DOHH2 (cell line): ENCODE results near the gene GPX5.

Source experiments
- EZH2phosphoT487 ChIP-seq: fragments of 200-600 bp; sonication (generic); IDR thresholded peaks from 2 replicates; pipeline ENCODE4 v1.6.1; 2017; ENCODE audit warnings: borderline replicate concordance, mild to moderate bottlenecking, antibody characterized with exemption, low read length, moderate library complexity, mixed read lengths
- TF ChIP-seq, protein P1 (sequence below): fragments of 200-600 bp; sonication (generic); IDR thresholded peaks from one replicate; pipeline ENCODE4 v1.5.1; 2014; ENCODE audit warnings: antibody characterized with exemption, mild to moderate bottlenecking, low read depth, low read length; ENCODE audit not compliant: poor library complexity, severe bottlenecking

- TF ChIP-seq, protein P1, sequence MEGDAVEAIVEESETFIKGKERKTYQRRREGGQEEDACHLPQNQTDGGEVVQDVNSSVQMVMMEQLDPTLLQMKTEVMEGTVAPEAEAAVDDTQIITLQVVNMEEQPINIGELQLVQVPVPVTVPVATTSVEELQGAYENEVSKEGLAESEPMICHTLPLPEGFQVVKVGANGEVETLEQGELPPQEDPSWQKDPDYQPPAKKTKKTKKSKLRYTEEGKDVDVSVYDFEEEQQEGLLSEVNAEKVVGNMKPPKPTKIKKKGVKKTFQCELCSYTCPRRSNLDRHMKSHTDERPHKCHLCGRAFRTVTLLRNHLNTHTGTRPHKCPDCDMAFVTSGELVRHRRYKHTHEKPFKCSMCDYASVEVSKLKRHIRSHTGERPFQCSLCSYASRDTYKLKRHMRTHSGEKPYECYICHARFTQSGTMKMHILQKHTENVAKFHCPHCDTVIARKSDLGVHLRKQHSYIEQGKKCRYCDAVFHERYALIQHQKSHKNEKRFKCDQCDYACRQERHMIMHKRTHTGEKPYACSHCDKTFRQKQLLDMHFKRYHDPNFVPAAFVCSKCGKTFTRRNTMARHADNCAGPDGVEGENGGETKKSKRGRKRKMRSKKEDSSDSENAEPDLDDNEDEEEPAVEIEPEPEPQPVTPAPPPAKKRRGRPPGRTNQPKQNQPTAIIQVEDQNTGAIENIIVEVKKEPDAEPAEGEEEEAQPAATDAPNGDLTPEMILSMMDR = no peak
- no peak for TF ChIP-seq EZH2phosphoT487
Measured at GRCh38 chr6:28534875-28535274, 9.2 kb downstream of the GPX5 start.
